HL-60 (cell line): ENCODE results near the gene PREB.

ENCODE experiments used
- CTCF ChIP-seq: IDR thresholded peaks from one replicate; pipeline ENCODE4 v1.5.1; 2011; ENCODE audit warnings: low read length, control low read depth, inconsistent platforms; ENCODE audit not compliant: insufficient read depth
- GABPA ChIP-seq: IDR thresholded peaks from 2 replicates; pipeline ENCODE4 v1.6.1; 2012; ENCODE audit warnings: low read depth
- POLR2AphosphoS5 ChIP-seq: IDR thresholded peaks from 2 replicates; pipeline ENCODE4 v1.6.1; 2012; ENCODE audit warnings: low read depth
- SPI1 ChIP-seq: IDR thresholded peaks from 2 replicates; pipeline ENCODE4 v1.6.1; 2012; ENCODE audit warnings: low read depth, mild to moderate bottlenecking, borderline replicate concordance
- TF ChIP-seq, protein P1 (sequence below): IDR thresholded peaks from 2 replicates; pipeline ENCODE4 v1.6.1; 2012; ENCODE audit warnings: low read depth; ENCODE audit not compliant: insufficient replicate concordance

GRCh38 chr2:27133195-27133875 is 1.1 kb downstream of the PREB start:
- TF ChIP-seq CTCF (no peak), POLR2AphosphoS5 (no peak), SPI1 (no peak), GABPA (no peak)
- TF ChIP-seq, protein P1, sequence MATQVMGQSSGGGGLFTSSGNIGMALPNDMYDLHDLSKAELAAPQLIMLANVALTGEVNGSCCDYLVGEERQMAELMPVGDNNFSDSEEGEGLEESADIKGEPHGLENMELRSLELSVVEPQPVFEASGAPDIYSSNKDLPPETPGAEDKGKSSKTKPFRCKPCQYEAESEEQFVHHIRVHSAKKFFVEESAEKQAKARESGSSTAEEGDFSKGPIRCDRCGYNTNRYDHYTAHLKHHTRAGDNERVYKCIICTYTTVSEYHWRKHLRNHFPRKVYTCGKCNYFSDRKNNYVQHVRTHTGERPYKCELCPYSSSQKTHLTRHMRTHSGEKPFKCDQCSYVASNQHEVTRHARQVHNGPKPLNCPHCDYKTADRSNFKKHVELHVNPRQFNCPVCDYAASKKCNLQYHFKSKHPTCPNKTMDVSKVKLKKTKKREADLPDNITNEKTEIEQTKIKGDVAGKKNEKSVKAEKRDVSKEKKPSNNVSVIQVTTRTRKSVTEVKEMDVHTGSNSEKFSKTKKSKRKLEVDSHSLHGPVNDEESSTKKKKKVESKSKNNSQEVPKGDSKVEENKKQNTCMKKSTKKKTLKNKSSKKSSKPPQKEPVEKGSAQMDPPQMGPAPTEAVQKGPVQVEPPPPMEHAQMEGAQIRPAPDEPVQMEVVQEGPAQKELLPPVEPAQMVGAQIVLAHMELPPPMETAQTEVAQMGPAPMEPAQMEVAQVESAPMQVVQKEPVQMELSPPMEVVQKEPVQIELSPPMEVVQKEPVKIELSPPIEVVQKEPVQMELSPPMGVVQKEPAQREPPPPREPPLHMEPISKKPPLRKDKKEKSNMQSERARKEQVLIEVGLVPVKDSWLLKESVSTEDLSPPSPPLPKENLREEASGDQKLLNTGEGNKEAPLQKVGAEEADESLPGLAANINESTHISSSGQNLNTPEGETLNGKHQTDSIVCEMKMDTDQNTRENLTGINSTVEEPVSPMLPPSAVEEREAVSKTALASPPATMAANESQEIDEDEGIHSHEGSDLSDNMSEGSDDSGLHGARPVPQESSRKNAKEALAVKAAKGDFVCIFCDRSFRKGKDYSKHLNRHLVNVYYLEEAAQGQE = no peak
